ENCODE results near the gene DRD3. TPM values are rescaled to one million over a fixed set of nuclear protein-coding genes. Genes with fewer than 3 reads are reported as not detected.

DRD3 gene
- total and polyA plus RNA-seq, 4 donors, result not detected

GRCh38 chr3:114143817-114144216, 35.0 kb downstream of the DRD3 start:
- no peak overlapping the region for H3K9ac ChIP-seq (ENCODE audit: low read depth in 1 of 2, low read length in 2 of 2)
- no peaks in the 10 kb centered on the region for H3K4me1 ChIP-seq (ENCODE audit: control insufficient read depth in 4 of 4, insufficient read depth in 4 of 4, low read length in 3 of 4)
- no peak for DNase-seq (ENCODE audit: low spot score)
- no peaks in the 10 kb centered on the region for H3K27me3 ChIP-seq (ENCODE audit: control insufficient read depth in 4 of 4, insufficient read depth in 4 of 4, low read length in 3 of 4)
- H3K27ac ChIP-seq (ENCODE audit: low read depth in 1 of 2, low read length in 2 of 2), result no peak overlapping the region
- TF ChIP-seq, protein P1, sequence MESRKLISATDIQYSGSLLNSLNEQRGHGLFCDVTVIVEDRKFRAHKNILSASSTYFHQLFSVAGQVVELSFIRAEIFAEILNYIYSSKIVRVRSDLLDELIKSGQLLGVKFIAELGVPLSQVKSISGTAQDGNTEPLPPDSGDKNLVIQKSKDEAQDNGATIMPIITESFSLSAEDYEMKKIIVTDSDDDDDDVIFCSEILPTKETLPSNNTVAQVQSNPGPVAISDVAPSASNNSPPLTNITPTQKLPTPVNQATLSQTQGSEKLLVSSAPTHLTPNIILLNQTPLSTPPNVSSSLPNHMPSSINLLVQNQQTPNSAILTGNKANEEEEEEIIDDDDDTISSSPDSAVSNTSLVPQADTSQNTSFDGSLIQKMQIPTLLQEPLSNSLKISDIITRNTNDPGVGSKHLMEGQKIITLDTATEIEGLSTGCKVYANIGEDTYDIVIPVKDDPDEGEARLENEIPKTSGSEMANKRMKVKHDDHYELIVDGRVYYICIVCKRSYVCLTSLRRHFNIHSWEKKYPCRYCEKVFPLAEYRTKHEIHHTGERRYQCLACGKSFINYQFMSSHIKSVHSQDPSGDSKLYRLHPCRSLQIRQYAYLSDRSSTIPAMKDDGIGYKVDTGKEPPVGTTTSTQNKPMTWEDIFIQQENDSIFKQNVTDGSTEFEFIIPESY (IDR thresholded peaks at IDR 0.05), result no peak
- TF ChIP-seq SP1 (IDR thresholded peaks at IDR 0.05) (no peak), JUND (IDR thresholded peaks at IDR 0.05) (no peak), HNF4A (conservative IDR thresholded peaks at IDR 0.05) (no peak), HNF4G (IDR thresholded peaks at IDR 0.05) (no peak), GABPA (IDR thresholded peaks at IDR 0.05 in 1 of 2, conservative IDR thresholded peaks at IDR 0.05 in 1 of 2) (no peak), NR2F2 (IDR thresholded peaks at IDR 0.05) (no peak), EGR1 (IDR thresholded peaks at IDR 0.05; ENCODE audit: low read depth in 2 of 2) (no peak), TAF1 (conservative IDR thresholded peaks at IDR 0.05) (no peak)
- no peaks in the 10 kb centered on the region for H3K36me3 ChIP-seq (ENCODE audit: control insufficient read depth in 4 of 4, insufficient read depth in 3 of 4, low read depth in 1 of 4, low read length in 3 of 4)
- WGBS, result 57% methylated on average over 1 of the region's 1 CpG
- no peaks in the 10 kb centered on the region for H3K9me3 ChIP-seq (ENCODE audit: control insufficient read depth in 4 of 4, low read length in 3 of 4)
- H3K4me3 ChIP-seq (ENCODE audit: low read depth in 1 of 3, low read length in 3 of 3), result no peak overlapping the region

- TF ChIP-seq NR2F2 (IDR thresholded peaks at IDR 0.05), result no peak
- TF ChIP-seq TAF1 (conservative IDR thresholded peaks at IDR 0.05), result no peak
- TF ChIP-seq JUND (IDR thresholded peaks at IDR 0.05), result no peak
- TF ChIP-seq EGR1 (IDR thresholded peaks at IDR 0.05; ENCODE audit: low read depth in 2 of 2), result no peak
- TF ChIP-seq SP1 (IDR thresholded peaks at IDR 0.05), result no peak
- TF ChIP-seq, protein P2, sequence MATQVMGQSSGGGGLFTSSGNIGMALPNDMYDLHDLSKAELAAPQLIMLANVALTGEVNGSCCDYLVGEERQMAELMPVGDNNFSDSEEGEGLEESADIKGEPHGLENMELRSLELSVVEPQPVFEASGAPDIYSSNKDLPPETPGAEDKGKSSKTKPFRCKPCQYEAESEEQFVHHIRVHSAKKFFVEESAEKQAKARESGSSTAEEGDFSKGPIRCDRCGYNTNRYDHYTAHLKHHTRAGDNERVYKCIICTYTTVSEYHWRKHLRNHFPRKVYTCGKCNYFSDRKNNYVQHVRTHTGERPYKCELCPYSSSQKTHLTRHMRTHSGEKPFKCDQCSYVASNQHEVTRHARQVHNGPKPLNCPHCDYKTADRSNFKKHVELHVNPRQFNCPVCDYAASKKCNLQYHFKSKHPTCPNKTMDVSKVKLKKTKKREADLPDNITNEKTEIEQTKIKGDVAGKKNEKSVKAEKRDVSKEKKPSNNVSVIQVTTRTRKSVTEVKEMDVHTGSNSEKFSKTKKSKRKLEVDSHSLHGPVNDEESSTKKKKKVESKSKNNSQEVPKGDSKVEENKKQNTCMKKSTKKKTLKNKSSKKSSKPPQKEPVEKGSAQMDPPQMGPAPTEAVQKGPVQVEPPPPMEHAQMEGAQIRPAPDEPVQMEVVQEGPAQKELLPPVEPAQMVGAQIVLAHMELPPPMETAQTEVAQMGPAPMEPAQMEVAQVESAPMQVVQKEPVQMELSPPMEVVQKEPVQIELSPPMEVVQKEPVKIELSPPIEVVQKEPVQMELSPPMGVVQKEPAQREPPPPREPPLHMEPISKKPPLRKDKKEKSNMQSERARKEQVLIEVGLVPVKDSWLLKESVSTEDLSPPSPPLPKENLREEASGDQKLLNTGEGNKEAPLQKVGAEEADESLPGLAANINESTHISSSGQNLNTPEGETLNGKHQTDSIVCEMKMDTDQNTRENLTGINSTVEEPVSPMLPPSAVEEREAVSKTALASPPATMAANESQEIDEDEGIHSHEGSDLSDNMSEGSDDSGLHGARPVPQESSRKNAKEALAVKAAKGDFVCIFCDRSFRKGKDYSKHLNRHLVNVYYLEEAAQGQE (IDR thresholded peaks at IDR 0.05), result no peak
- TF ChIP-seq YY1 (IDR thresholded peaks at IDR 0.05), result no peak
- no peak for TF ChIP-seq FOXA1 (IDR thresholded peaks at IDR 0.05)
- TF ChIP-seq, protein P3, sequence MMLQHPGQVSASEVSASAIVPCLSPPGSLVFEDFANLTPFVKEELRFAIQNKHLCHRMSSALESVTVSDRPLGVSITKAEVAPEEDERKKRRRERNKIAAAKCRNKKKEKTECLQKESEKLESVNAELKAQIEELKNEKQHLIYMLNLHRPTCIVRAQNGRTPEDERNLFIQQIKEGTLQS (IDR thresholded peaks at IDR 0.05), result no peak
- no peak for TF ChIP-seq FOXA2 (IDR thresholded peaks at IDR 0.05)
- no peak for TF ChIP-seq HNF4A (conservative IDR thresholded peaks at IDR 0.05)
- H3K27ac ChIP-seq (ENCODE audit: low read depth in 1 of 2, low read length in 2 of 2), result no peak overlapping the region
These were observed 39.0 kb downstream of the DRD3 start for GRCh38 chr3:114139836-114140235.

More at GRCh38 chr3:114139836-114140235, 39.0 kb downstream of the DRD3 start:
- H3K36me3 ChIP-seq (ENCODE audit: control insufficient read depth in 4 of 4, insufficient read depth in 3 of 4, low read depth in 1 of 4, low read length in 3 of 4), result no peaks in the 10 kb centered on the region
- no peak for DNase-seq (ENCODE audit: low spot score)
- no peaks in the 10 kb centered on the region for H3K9me3 ChIP-seq (ENCODE audit: control insufficient read depth in 4 of 4, low read length in 3 of 4)
- no peak overlapping the region for H3K9ac ChIP-seq (ENCODE audit: low read depth in 1 of 2, low read length in 2 of 2)
- WGBS, result 93% methylated on average over 3 of the region's 3 CpGs
- H3K4me3 ChIP-seq (ENCODE audit: low read depth in 1 of 3, low read length in 3 of 3), result no peak overlapping the region
- H3K4me1 ChIP-seq (ENCODE audit: control insufficient read depth in 4 of 4, insufficient read depth in 4 of 4, low read length in 3 of 4), result no peaks in the 10 kb centered on the region
- H3K27me3 ChIP-seq (ENCODE audit: control insufficient read depth in 4 of 4, insufficient read depth in 4 of 4, low read length in 3 of 4), result no peaks in the 10 kb centered on the region

Data from liver (tissue), 9 donors.